HepG2 (cell line): ENCODE data around the gene BCL2L13. TPM values are rescaled to one million over a fixed set of nuclear protein-coding genes. Genes with fewer than 3 reads are reported as not detected.

Source experiments
- ATAC-seq: fragments of 200-7000 bp; cut with Tn5 transposase; 3 replicates; pipeline ENCODE4 v1.9.1; 2020; ENCODE audit warnings: mild to moderate bottlenecking, moderate library complexity
- BruUV-seq: library from RNA; stranded (reverse); fragments of 400-500 nt; replicated peaks from 2 replicates; lab custom pipeline; 2021; lab: Mats Ljungman, UMichigan
- CTCF ChIA-PET: fragments of 300-600 bp; formaldehyde crosslinking; extraction: SDS; loops from one replicate; lab custom pipeline; 2021; ENCODE audit warnings: low total read pairs, inconsistent platforms, low intra/inter-chr PET ratio; lab: Yijun Ruan, JAX
- POLR2A ChIA-PET: fragments of 350-600 bp; sonication (Branson Sonifier 250); formaldehyde crosslinking; loops from one replicate; lab custom pipeline; 2020; ENCODE audit warnings: antibody characterized with exemption, inconsistent platforms; lab: Yijun Ruan, JAX
- DNase-seq: peaks from one replicate; pipeline ENCODE4 v3.0.0-alpha.2; 2015; ENCODE audit warnings: low spot score
- FAIRE-seq: peaks from 3 replicates; lab custom pipeline; 2011; peaks lifted over from hg19 to GRCh38; lab: Jason Lieb, UNC
- H2AFZ ChIP-seq: one replicate; pipeline ENCODE4 v1.6.1; 2011; ENCODE audit warnings: low read length, inconsistent platforms
- H3K27ac ChIP-seq: fragments of 300-600 bp; 3 replicates; pipeline ENCODE4 v1.8.0; 2011; ENCODE audit warnings: mixed run types, mild to moderate bottlenecking, mixed read lengths, low read length, inconsistent platforms; ENCODE audit not compliant: insufficient read depth; ENCODE audit errors: extremely low read length
- H3K27me3 ChIP-seq, 2 experiments: fragments of 200-600 bp in 1 of 2; 2 replicates in 1 of 2; 3 replicates in 1 of 2; pipeline versions ENCODE4 v1.6.0 to v1.8.0; 2011; ENCODE audit warnings: low read length in 2 of 2, mild to moderate bottlenecking in 2 of 2, moderate library complexity in 2 of 2, inconsistent platforms in 1 of 2; ENCODE audit not compliant: insufficient read depth in 2 of 2, control insufficient read depth in 1 of 2
- H3K36me3 ChIP-seq, 2 experiments: fragments of 200-600 bp in 1 of 2; replicated peaks in 1 of 2; 2 replicates in 1 of 2; 3 replicates in 1 of 2; pipeline versions ENCODE4 v1.5.1 to v1.8.0; 2011; ENCODE audit warnings: low read length in 2 of 2, inconsistent platforms in 1 of 2; ENCODE audit not compliant: insufficient read depth in 2 of 2, control insufficient read depth in 1 of 2
- H3K4me1 ChIP-seq: 2 replicates; pipeline ENCODE4 v1.5.1; 2012; ENCODE audit warnings: low read length, inconsistent platforms; ENCODE audit not compliant: insufficient read depth
- H3K4me2 ChIP-seq: 2 replicates; pipeline ENCODE4 v1.6.0; 2011; ENCODE audit warnings: low read depth, low read length, inconsistent platforms
- H3K4me3 ChIP-seq, 3 experiments: fragments of 200-600 bp in 1 of 3; sonication (generic), shearing (Covaris generic) in 1 of 3; replicated peaks in 1 of 3; 2 replicates each; pipeline ENCODE4 v1.5.1; 2011 to 2016; ENCODE audit warnings: low read length in 3 of 3, inconsistent platforms in 2 of 3, low read depth in 2 of 3, mild to moderate bottlenecking in 2 of 3, control low read depth in 1 of 3, mixed read lengths in 1 of 3; ENCODE audit not compliant: insufficient read depth in 1 of 3
- H3K79me2 ChIP-seq: one replicate; pipeline ENCODE4 v1.6.1; 2011; ENCODE audit warnings: low read length, inconsistent platforms; ENCODE audit not compliant: insufficient read depth
- H3K9ac ChIP-seq: 2 replicates; pipeline ENCODE4 v1.6.0; 2011; ENCODE audit warnings: mild to moderate bottlenecking, low read depth, low read length, inconsistent platforms; ENCODE audit not compliant: insufficient read depth
- H3K9me3 ChIP-seq: 2 replicates; pipeline ENCODE4 v1.5.1; 2012; ENCODE audit warnings: mild to moderate bottlenecking, low read length
- H4K20me1 ChIP-seq: 2 replicates; pipeline ENCODE4 v1.6.0; 2011; ENCODE audit warnings: inconsistent platforms, mild to moderate bottlenecking, low read length, moderate library complexity; ENCODE audit not compliant: insufficient read depth
- FOSL2 ChIP-seq: sonication (generic); formaldehyde crosslinking; IDR thresholded peaks from 2 replicates; pipeline ENCODE4 v1.4.0; 2020; ENCODE audit warnings: missing genetic modification reagents
- FOXA3 ChIP-seq: IDR thresholded peaks from 2 replicates; pipeline ENCODE4 v1.6.1; 2016; ENCODE audit warnings: missing genetic modification reagents, missing compliant biosample characterization
- GMEB2 ChIP-seq: IDR thresholded peaks from 2 replicates; pipeline ENCODE4 v1.6.1; 2016; ENCODE audit warnings: missing biosample characterization, missing genetic modification reagents, low read depth
- HMG20A ChIP-seq: IDR thresholded peaks from 2 replicates; pipeline ENCODE4 v1.6.1; 2016; ENCODE audit warnings: borderline replicate concordance
- MED1 ChIP-seq: sonication (generic); formaldehyde crosslinking; IDR thresholded peaks from 2 replicates; pipeline ENCODE4 v1.4.0; 2020; ENCODE audit warnings: missing genetic modification reagents
- MNT ChIP-seq: fragments of 450-650 bp; IDR thresholded peaks from 2 replicates; pipeline ENCODE4 v1.6.1; 2016
- MXI1 ChIP-seq: IDR thresholded peaks from 3 replicates; pipeline ENCODE4 v1.6.1; 2012; ENCODE audit warnings: low read depth, low read length, inconsistent platforms, borderline replicate concordance
- NRL ChIP-seq: sonication (generic); formaldehyde crosslinking; IDR thresholded peaks from 2 replicates; pipeline ENCODE4 v1.5.0; 2020; ENCODE audit warnings: missing genetic modification reagents, mild to moderate bottlenecking, moderate library complexity, borderline replicate concordance
- RFX1 ChIP-seq: fragments of 450-650 bp; IDR thresholded peaks from 2 replicates; pipeline ENCODE4 v1.6.1; 2017
- SSRP1 ChIP-seq: IDR thresholded peaks from 2 replicates; pipeline ENCODE4 v1.6.1; 2016; ENCODE audit warnings: control low read depth
- TCF7L2 ChIP-seq: IDR thresholded peaks from 2 replicates; pipeline ENCODE4 v1.6.1; 2011; ENCODE audit warnings: mild to moderate bottlenecking, low read depth, low read length, moderate library complexity
- ZFP36L2 ChIP-seq: sonication (generic); formaldehyde crosslinking; IDR thresholded peaks from 2 replicates; pipeline ENCODE4 v1.4.0; 2020; ENCODE audit warnings: missing genetic modification reagents
- ZNF296 ChIP-seq: sonication (generic); formaldehyde crosslinking; conservative IDR thresholded peaks from 2 replicates; pipeline ENCODE4 v1.5.0; 2020; ENCODE audit warnings: mild to moderate bottlenecking, missing genetic modification reagents
- WGBS: methylation state at CpG from one replicate; pipeline ENCODE4 v1.1.6; 2017; ENCODE audit warnings: low lambda C conversion rate; 5-methylcytosine and 5-hydroxymethylcytosine counted together
- in situ Hi-C: cut with HindIII; loops from 2 replicates; pipeline ENCODE4 v1.10.0; 2017; ENCODE audit warnings: low pct_unique_long_range_greater_than_20kb; ENCODE audit not compliant: extremely low pct_ligation_motif_present
- intact Hi-C: fragments of 100-400 bp; cut with micrococcal nuclease; formaldehyde crosslinking; loops from one replicate; pipeline ENCODE4 v1.10.0; 2022; ENCODE audit not compliant: unreplicated experiment
- polyA plus RNA-seq, 8 experiments: library from polyadenylated mRNA; depleted of rRNA in 3 of 8; stranded (reverse) in 7 of 8; unstranded in 1 of 8; fragments of >200 nt; fragmentation: Illumina TruSeq in 4 of 8; extraction: Trizol in 4 of 8; gene quantifications; 2 replicates each; pipeline versions ENCODE4 v1.2.1 to v1.2.3, GENCODE V29; 2011 to 2016; ENCODE audit warnings: low read depth in 4 of 8, missing spikeins in 1 of 8, mixed read lengths in 1 of 8; ENCODE audit not compliant: insufficient read depth in 1 of 8
- total RNA-seq, 5 experiments: library from RNA; depleted of rRNA; stranded (reverse); fragments of >200 nt; fragmentation: Illumina TruSeq; extraction: Trizol; gene quantifications; 2 replicates each; pipeline ENCODE4 v1.2.3, GENCODE V29; 2016; ENCODE audit warnings: low read depth in 1 of 5
- TF ChIP-seq, protein P1 (sequence below): sonication (generic); formaldehyde crosslinking; IDR thresholded peaks from 2 replicates; pipeline ENCODE4 v1.4.0; 2020; ENCODE audit warnings: missing genetic modification reagents
- TF ChIP-seq, protein P2 (sequence below): sonication (generic); formaldehyde crosslinking; IDR thresholded peaks from 2 replicates; pipeline ENCODE4 v1.4.0; 2020; ENCODE audit warnings: mild to moderate bottlenecking, missing genetic modification reagents
- TF ChIP-seq, protein P3 (sequence below): sonication (generic); formaldehyde crosslinking; IDR thresholded peaks from 2 replicates; pipeline ENCODE4 v1.8.0; 2022; ENCODE audit warnings: mild to moderate bottlenecking, missing genetic modification reagents, borderline replicate concordance
- TF ChIP-seq, protein P4 (sequence below): sonication (generic); formaldehyde crosslinking; IDR thresholded peaks from 2 replicates; pipeline ENCODE4 v1.8.0; 2023; ENCODE audit warnings: mild to moderate bottlenecking, missing genetic modification reagents

The BCL2L13 gene
- total and polyA plus RNA-seq, 2 of the 13 experiments (the other 11 are each of a cell fraction or from before 2014, with no cell fraction given) = 13.5 to 14.6 TPM

DNA sequence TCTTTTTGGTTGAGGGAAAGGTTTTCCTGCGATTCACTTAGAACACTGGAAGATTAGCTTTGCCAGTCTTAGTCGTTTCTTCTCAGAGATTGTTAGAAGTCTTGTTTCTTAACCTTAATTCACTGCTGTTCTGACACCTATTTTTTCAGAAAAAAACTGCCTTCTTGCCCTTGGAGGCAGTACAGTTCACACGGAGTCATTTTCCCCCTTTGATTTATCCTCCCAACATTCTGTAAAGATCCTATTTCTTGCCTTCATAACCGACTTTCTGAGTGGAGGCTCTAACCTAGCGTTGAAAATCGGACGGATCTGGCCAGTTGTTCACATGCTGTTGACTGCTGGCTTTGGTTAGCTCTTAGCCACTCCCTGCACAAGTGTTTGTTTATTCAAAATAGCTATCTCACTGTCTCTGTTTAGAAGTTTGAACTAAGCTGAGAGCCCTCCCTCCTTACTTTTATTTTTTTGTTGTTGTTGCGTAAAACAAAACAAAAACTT lies 737 bp downstream of the BCL2L13 start:
- ChIA-PET POLR2A (interaction anchor here (0.7 to 2.4 kb wide), 15 partner anchors 9 to 439 kb away, joined by 3 to 8 read pairs (median 5); partner anchors contain the start of gene PEX26), CTCF (no interaction called here)
- H3K27me3 ChIP-seq = no peaks in the 10 kb centered on the region; a peak in 1 of 5 replicates
- peaks cover 0 to 3% of the 10 kb centered on the region in 2 experiments; a peak in 1 of 5 replicates for H3K36me3 ChIP-seq
- intact Hi-C loops (loop anchor here (5.0 kb wide), 1 partner anchor 82 kb away; no protein-coding TSS in a partner anchor), in situ Hi-C loops (no loop called here)
- TSS peak; percentile 97 for BruUV-seq
- 4% methylated on average over 8 of the region's 8 CpGs for WGBS
- H3K27ac ChIP-seq = peak overlapping the region; percentile 99
- no peak overlapping the region for H2AFZ ChIP-seq
- peak; percentile 71 for FAIRE-seq
- ATAC-seq = peak; percentile 80
- H3K4me3 ChIP-seq = peak overlapping the region; percentile 65 to 95 (median 95)
- H3K9me3 ChIP-seq = no peaks in the 10 kb centered on the region
- peak; percentile 66 for DNase-seq
- peak overlapping the region; percentile 100 for H3K9ac ChIP-seq
- H4K20me1 ChIP-seq = no peaks in the 10 kb centered on the region
- H3K4me2 ChIP-seq = peak overlapping the region; percentile 73
- H3K79me2 ChIP-seq = peaks cover 16% of the 10 kb centered on the region
- H3K4me1 ChIP-seq = peaks cover 19% of the 10 kb centered on the region
- TF ChIP-seq MNT (no peak), TCF7L2 (no peak), NRL (no peak), FOSL2 (no peak), MED1 (CRISPR knock-in tag) (0 out of 2 replicates have a peak, but pooled peaks have one; percentile 16), RFX1 (no peak), FOXA3 (CRISPR knock-in tag) (no peak; the same call in 1 of the 2 replicates), MXI1 (peak; percentile 39; the same call in 1 of the 3 replicates), HMG20A (CRISPR knock-in tag) (no peak), ZNF296 (no peak), ZFP36L2 (no peak), SSRP1 (no peak), GMEB2 (CRISPR knock-in tag) (no peak)
- TF ChIP-seq, protein P1, sequence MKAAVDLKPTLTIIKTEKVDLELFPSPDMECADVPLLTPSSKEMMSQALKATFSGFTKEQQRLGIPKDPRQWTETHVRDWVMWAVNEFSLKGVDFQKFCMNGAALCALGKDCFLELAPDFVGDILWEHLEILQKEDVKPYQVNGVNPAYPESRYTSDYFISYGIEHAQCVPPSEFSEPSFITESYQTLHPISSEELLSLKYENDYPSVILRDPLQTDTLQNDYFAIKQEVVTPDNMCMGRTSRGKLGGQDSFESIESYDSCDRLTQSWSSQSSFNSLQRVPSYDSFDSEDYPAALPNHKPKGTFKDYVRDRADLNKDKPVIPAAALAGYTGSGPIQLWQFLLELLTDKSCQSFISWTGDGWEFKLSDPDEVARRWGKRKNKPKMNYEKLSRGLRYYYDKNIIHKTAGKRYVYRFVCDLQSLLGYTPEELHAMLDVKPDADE = no peak
- TF ChIP-seq, protein P2, sequence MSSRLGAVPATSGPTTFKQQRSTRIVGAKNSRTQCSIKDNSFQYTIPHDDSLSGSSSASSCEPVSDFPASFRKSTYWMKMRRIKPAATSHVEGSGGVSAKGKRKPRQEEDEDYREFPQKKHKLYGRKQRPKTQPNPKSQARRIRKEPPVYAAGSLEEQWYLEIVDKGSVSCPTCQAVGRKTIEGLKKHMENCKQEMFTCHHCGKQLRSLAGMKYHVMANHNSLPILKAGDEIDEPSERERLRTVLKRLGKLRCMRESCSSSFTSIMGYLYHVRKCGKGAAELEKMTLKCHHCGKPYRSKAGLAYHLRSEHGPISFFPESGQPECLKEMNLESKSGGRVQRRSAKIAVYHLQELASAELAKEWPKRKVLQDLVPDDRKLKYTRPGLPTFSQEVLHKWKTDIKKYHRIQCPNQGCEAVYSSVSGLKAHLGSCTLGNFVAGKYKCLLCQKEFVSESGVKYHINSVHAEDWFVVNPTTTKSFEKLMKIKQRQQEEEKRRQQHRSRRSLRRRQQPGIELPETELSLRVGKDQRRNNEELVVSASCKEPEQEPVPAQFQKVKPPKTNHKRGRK (CRISPR knock-in tag) = no peak
- TF ChIP-seq, protein P3, sequence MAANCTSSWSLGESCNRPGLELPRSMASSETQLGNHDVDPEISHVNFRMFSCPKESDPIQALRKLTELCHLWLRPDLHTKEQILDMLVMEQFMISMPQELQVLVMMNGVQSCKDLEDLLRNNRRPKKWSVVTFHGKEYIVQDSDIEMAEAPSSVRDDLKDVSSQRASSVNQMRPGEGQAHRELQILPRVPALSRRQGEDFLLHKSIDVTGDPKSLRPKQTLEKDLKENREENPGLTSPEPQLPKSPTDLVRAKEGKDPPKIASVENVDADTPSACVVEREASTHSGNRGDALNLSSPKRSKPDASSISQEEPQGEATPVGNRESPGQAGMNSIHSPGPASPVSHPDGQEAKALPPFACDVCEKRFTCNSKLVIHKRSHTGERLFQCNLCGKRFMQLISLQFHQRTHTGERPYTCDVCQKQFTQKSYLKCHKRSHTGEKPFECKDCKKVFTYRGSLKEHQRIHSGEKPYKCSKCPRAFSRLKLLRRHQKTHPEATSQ (CRISPR knock-in tag) = no peak
- TF ChIP-seq, protein P4, sequence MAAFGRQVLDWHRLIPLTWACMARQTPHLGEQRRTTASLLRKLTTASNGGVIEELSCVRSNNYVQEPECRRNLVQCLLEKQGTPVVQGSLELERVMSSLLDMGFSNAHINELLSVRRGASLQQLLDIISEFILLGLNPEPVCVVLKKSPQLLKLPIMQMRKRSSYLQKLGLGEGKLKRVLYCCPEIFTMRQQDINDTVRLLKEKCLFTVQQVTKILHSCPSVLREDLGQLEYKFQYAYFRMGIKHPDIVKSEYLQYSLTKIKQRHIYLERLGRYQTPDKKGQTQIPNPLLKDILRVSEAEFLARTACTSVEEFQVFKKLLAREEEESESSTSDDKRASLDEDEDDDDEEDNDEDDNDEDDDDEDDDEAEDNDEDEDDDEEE (CRISPR knock-in tag) = no peak
